ENCODE results near the gene PPFIBP1. TPM values are rescaled to one million over a fixed set of nuclear protein-coding genes. Genes with fewer than 3 reads are reported as not detected.
"Not testable (repeated sequence)": the region's sequence is repeated elsewhere in the genome, so short reads cannot be mapped to it uniquely, and the experiment has no call there.

Gene PPFIBP1
- total RNA-seq, 2 experiments from 2014 or later, result 7.3 to 9.7 TPM

GRCh38 chr12:27644158-27644845 lies 120.3 kb downstream of the PPFIBP1 start:
- H3K27ac Mint-ChIP-seq, result no peak overlapping the region
- no peak overlapping the region for H3K4me3 Mint-ChIP-seq
- H3K4me1 Mint-ChIP-seq, result no peaks in the 10 kb centered on the region
- H3K36me3 Mint-ChIP-seq (ENCODE audit: low read depth), result no peaks in the 10 kb centered on the region
- DNase-seq, result no peak
- no peaks in the 10 kb centered on the region for H3K9me3 Mint-ChIP-seq
- ChIA-PET CTCF (interaction anchor here (0.7 kb wide), 1 partner anchor 106 kb away, joined by 4 read pairs; no protein-coding TSS in a partner anchor), POLR2A (no interaction called here)
- no peaks in the 10 kb centered on the region for H3K27me3 Mint-ChIP-seq

- H3K27me3 Mint-ChIP-seq, result no peaks in the 10 kb centered on the region
- H3K36me3 Mint-ChIP-seq (ENCODE audit: low read depth), result no peaks in the 10 kb centered on the region
- no peak for DNase-seq
- H3K4me3 Mint-ChIP-seq, result no peak overlapping the region
- ChIA-PET CTCF (no interaction called here), POLR2A (no interaction called here)
- H3K4me1 Mint-ChIP-seq, result no peaks in the 10 kb centered on the region
- no peaks in the 10 kb centered on the region for H3K9me3 Mint-ChIP-seq
- no peak overlapping the region for H3K27ac Mint-ChIP-seq
Observed at GRCh38 chr12:27645671-27646070, 121.7 kb downstream of the PPFIBP1 start.

- Mint-ChIP-seq H3K9me3 (no peaks in the 10 kb centered on the region), H3K4me1 (no peaks in the 10 kb centered on the region), H3K27me3 (no peaks in the 10 kb centered on the region), H3K36me3 (ENCODE audit: low read depth) (no peaks in the 10 kb centered on the region), H3K27ac (no peak overlapping the region), H3K4me3 (no peak overlapping the region)
- DNase-seq, result no peak
- CTCF ChIA-PET, result interaction anchor here (0.7 kb wide), 1 partner anchor 735 kb away, joined by 3 read pairs; no protein-coding TSS in a partner anchor
- POLR2A ChIA-PET, result no interaction called here
Observed at GRCh38 chr12:27646149-27646548, 122.1 kb downstream of the PPFIBP1 start.

GRCh38 chr12:27650011-27650410 lies 126.0 kb downstream of the PPFIBP1 start:
- peaks cover 5% of the 10 kb centered on the region for H3K4me1 Mint-ChIP-seq
- H3K27me3 Mint-ChIP-seq, result no peaks in the 10 kb centered on the region
- H3K36me3 Mint-ChIP-seq (ENCODE audit: low read depth), result no peaks in the 10 kb centered on the region
- no peak for DNase-seq
- CTCF ChIA-PET, result interaction anchor here (1.3 kb wide), 1 partner anchor 211 kb away, joined by 3 read pairs; no protein-coding TSS in a partner anchor
- no peak overlapping the region for H3K4me3 Mint-ChIP-seq
- H3K9me3 Mint-ChIP-seq, result no peaks in the 10 kb centered on the region
- no peak overlapping the region for H3K27ac Mint-ChIP-seq
- POLR2A ChIA-PET, result no interaction called here

- Mint-ChIP-seq H3K27me3 (no peaks in the 10 kb centered on the region), H3K27ac (no peak overlapping the region), H3K36me3 (ENCODE audit: low read depth) (no peaks in the 10 kb centered on the region), H3K9me3 (no peaks in the 10 kb centered on the region), H3K4me3 (no peak overlapping the region), H3K4me1 (peaks cover 5% of the 10 kb centered on the region)
- no peak for DNase-seq
- ChIA-PET POLR2A (no interaction called here), CTCF (interaction anchor here (3.0 kb wide), 1 partner anchor 54 kb away, joined by 8 read pairs; no protein-coding TSS in a partner anchor)
Observed at GRCh38 chr12:27651201-27651600, 127.2 kb downstream of the PPFIBP1 start.

- Mint-ChIP-seq H3K27ac (no peak overlapping the region), H3K9me3 (no peaks in the 10 kb centered on the region), H3K4me3 (no peak overlapping the region), H3K4me1 (peaks cover 5% of the 10 kb centered on the region), H3K36me3 (ENCODE audit: low read depth) (no peaks in the 10 kb centered on the region), H3K27me3 (no peaks in the 10 kb centered on the region)
- ChIA-PET POLR2A (no interaction called here), CTCF (interaction anchor here (0.8 to 3.0 kb wide), 10 partner anchors 9 to 228 kb away, joined by 3 to 8 read pairs (median 4); no protein-coding TSS in a partner anchor)
- DNase-seq, result no peak
Observed at GRCh38 chr12:27652174-27652763, 128.3 kb downstream of the PPFIBP1 start.

- no peak for DNase-seq
- H3K27ac Mint-ChIP-seq, result no peak overlapping the region
- no peaks in the 10 kb centered on the region for H3K27me3 Mint-ChIP-seq
- H3K4me3 Mint-ChIP-seq, result no peak overlapping the region
- CTCF ChIA-PET, result interaction anchor here (1.0 to 3.0 kb wide), 5 partner anchors 9 to 217 kb away, joined by 3 to 8 read pairs (median 5); no protein-coding TSS in a partner anchor
- no peaks in the 10 kb centered on the region for H3K9me3 Mint-ChIP-seq
- POLR2A ChIA-PET, result no interaction called here
- peaks cover 5% of the 10 kb centered on the region for H3K4me1 Mint-ChIP-seq
- no peaks in the 10 kb centered on the region for H3K36me3 Mint-ChIP-seq (ENCODE audit: low read depth)
Observed at GRCh38 chr12:27653661-27654060, 129.7 kb downstream of the PPFIBP1 start.

- DNase-seq; H3K4me3 Mint-ChIP-seq; H3K27ac Mint-ChIP-seq; POLR2A ChIA-PET; H3K36me3 Mint-ChIP-seq (ENCODE audit: low read depth); H3K4me1 Mint-ChIP-seq; H3K9me3 Mint-ChIP-seq; CTCF ChIA-PET; H3K27me3 Mint-ChIP-seq: not testable (repeated sequence)
Observed at GRCh38 chr12:27655476-27655875, 131.5 kb downstream of the PPFIBP1 start.

GRCh38 chr12:27657296-27657695 lies 133.3 kb downstream of the PPFIBP1 start:
- no peak overlapping the region for H3K4me3 Mint-ChIP-seq
- H3K4me1 Mint-ChIP-seq, result peaks cover 11% of the 10 kb centered on the region
- H3K9me3 Mint-ChIP-seq, result no peaks in the 10 kb centered on the region
- DNase-seq, result no peak
- no peaks in the 10 kb centered on the region for H3K36me3 Mint-ChIP-seq (ENCODE audit: low read depth)
- ChIA-PET POLR2A (no interaction called here), CTCF (no interaction called here)
- H3K27ac Mint-ChIP-seq, result no peak overlapping the region
- no peaks in the 10 kb centered on the region for H3K27me3 Mint-ChIP-seq

GRCh38 chr12:27665704-27666103 lies 141.7 kb downstream of the PPFIBP1 start:
- ChIA-PET POLR2A (no interaction called here), CTCF (no interaction called here)
- Mint-ChIP-seq H3K36me3 (ENCODE audit: low read depth) (no peaks in the 10 kb centered on the region), H3K4me3 (no peak overlapping the region), H3K27me3 (peaks cover 6% of the 10 kb centered on the region), H3K4me1 (peaks cover 17% of the 10 kb centered on the region), H3K9me3 (no peaks in the 10 kb centered on the region), H3K27ac (no peak overlapping the region)
- no peak for DNase-seq

- ChIA-PET POLR2A (no interaction called here), CTCF (interaction anchor here (0.6 kb wide), 1 partner anchor 263 kb away, joined by 3 read pairs; no protein-coding TSS in a partner anchor)
- Mint-ChIP-seq H3K9me3 (no peaks in the 10 kb centered on the region), H3K4me1 (peaks cover 13% of the 10 kb centered on the region), H3K36me3 (ENCODE audit: low read depth) (no peaks in the 10 kb centered on the region), H3K27me3 (peaks cover 6% of the 10 kb centered on the region), H3K4me3 (no peak overlapping the region), H3K27ac (no peak overlapping the region)
- DNase-seq, result no peak
Observed at GRCh38 chr12:27666510-27666909, 142.5 kb downstream of the PPFIBP1 start.

- CTCF ChIA-PET, result no interaction called here
- H3K27ac Mint-ChIP-seq, result no peak overlapping the region
- DNase-seq, result peak; percentile 30
- H3K9me3 Mint-ChIP-seq, result no peaks in the 10 kb centered on the region
- no peak overlapping the region for H3K4me3 Mint-ChIP-seq
- peaks cover 11% of the 10 kb centered on the region for H3K4me1 Mint-ChIP-seq
- H3K36me3 Mint-ChIP-seq (ENCODE audit: low read depth), result no peaks in the 10 kb centered on the region
- peaks cover 6% of the 10 kb centered on the region for H3K27me3 Mint-ChIP-seq
- POLR2A ChIA-PET, result no interaction called here
Observed at GRCh38 chr12:27667540-27667939, 143.5 kb downstream of the PPFIBP1 start.

GRCh38 chr12:27672051-27672450 lies 148.0 kb downstream of the PPFIBP1 start:
- ChIA-PET POLR2A (no interaction called here), CTCF (no interaction called here)
- no peak overlapping the region for H3K27ac Mint-ChIP-seq
- no peak overlapping the region for H3K4me3 Mint-ChIP-seq
- no peaks in the 10 kb centered on the region for H3K36me3 Mint-ChIP-seq (ENCODE audit: low read depth)
- H3K27me3 Mint-ChIP-seq, result no peaks in the 10 kb centered on the region
- DNase-seq, result no peak
- H3K9me3 Mint-ChIP-seq, result no peaks in the 10 kb centered on the region
- peaks cover 10% of the 10 kb centered on the region for H3K4me1 Mint-ChIP-seq

- Mint-ChIP-seq H3K27me3 (no peaks in the 10 kb centered on the region), H3K4me1 (peaks cover 4% of the 10 kb centered on the region), H3K4me3 (no peak overlapping the region), H3K36me3 (ENCODE audit: low read depth) (no peaks in the 10 kb centered on the region), H3K9me3 (no peaks in the 10 kb centered on the region), H3K27ac (no peak overlapping the region)
- POLR2A ChIA-PET, result no interaction called here
- CTCF ChIA-PET, result no interaction called here
- no peak for DNase-seq
Observed at GRCh38 chr12:27672643-27673042, 148.6 kb downstream of the PPFIBP1 start.
